Upper lobe of left lung (tissue), 6 donors: ENCODE data around the gene POLA1. TPM values are rescaled to one million over a fixed set of nuclear protein-coding genes. Genes with fewer than 3 reads are reported as not detected.

ENCODE experiments used
- ATAC-seq, 2 donors: fragments of 200-7000 bp; cut with Tn5 transposase; one replicate each; pipeline ENCODE4 v1.9.1; 2022; ENCODE audit warnings: mild to moderate bottlenecking in 2 of 2, moderate library complexity in 2 of 2; ENCODE audit not compliant: low FRiP score in 2 of 2
- DNase-seq, 2 donors: peaks; one replicate each; pipeline ENCODE4 v3.0.0-alpha.2; 2019 to 2020
- H3K27ac ChIP-seq, 4 donors: fragments of 200-600 bp; sonication (generic); one replicate each; pipeline ENCODE4 v1.5.1; 2016 to 2019
- H3K27me3 ChIP-seq, 4 donors: fragments of 200-600 bp; sonication (generic); one replicate each; pipeline ENCODE4 v1.5.1; 2017 to 2019
- H3K36me3 ChIP-seq, 4 donors: fragments of 200-600 bp; sonication (generic); one replicate each; pipeline ENCODE4 v1.5.1; 2016 to 2019
- H3K4me1 ChIP-seq, 4 donors: fragments of 200-600 bp; sonication (generic); one replicate each; pipeline ENCODE4 v1.5.1; 2018 to 2019
- H3K4me3 ChIP-seq, 4 donors: fragments of 200-600 bp; sonication (generic); one replicate each; pipeline ENCODE4 v1.5.1; 2017 to 2019; ENCODE audit warnings: mild to moderate bottlenecking in 2 of 4, moderate library complexity in 1 of 4
- H3K9me3 ChIP-seq, 4 donors: fragments of 200-600 bp; sonication (generic); one replicate each; pipeline ENCODE4 v1.5.1; 2018 to 2019
- CTCF ChIP-seq, 6 experiments: fragments of 450-650 bp in 4 of 6; fragments of 200-600 bp in 2 of 6; sonication (generic) in 2 of 6; IDR thresholded peaks; one replicate each; pipeline ENCODE4 v1.5.1; 2016 to 2019; ENCODE audit warnings: antibody characterized with exemption in 6 of 6
- EP300 ChIP-seq, 4 donors: sonication (generic); formaldehyde crosslinking; IDR thresholded peaks; one replicate each; pipeline ENCODE4 v1.5.1; 2017; ENCODE audit warnings: antibody characterized with exemption in 4 of 4, control low read depth in 2 of 4
- POLR2A ChIP-seq, 4 donors: fragments of 450-650 bp; IDR thresholded peaks; one replicate each; pipeline ENCODE4 v1.5.1; 2016 to 2017; ENCODE audit warnings: antibody characterized with exemption in 4 of 4, mild to moderate bottlenecking in 2 of 4
- POLR2AphosphoS5 ChIP-seq, 2 donors: sonication (generic); formaldehyde crosslinking; IDR thresholded peaks; one replicate each; pipeline ENCODE4 v1.5.1; 2017; ENCODE audit warnings: antibody characterized with exemption in 2 of 2
- WGBS, 2 donors: methylation state at CpG; one replicate each; pipeline ENCODE4 v1.1.5; 2017 to 2018; 5-methylcytosine and 5-hydroxymethylcytosine counted together
- total RNA-seq, 6 donors: library from RNA; depleted of rRNA in 4 of 6; stranded (reverse); fragments of >200 nt in 4 of 6; gene quantifications; one replicate each; pipeline versions ENCODE4 v1.1.0 to v1.2.1, GENCODE V29; 2016 to 2021
- donor health status: DM: no; HTN: no; CAD: no; lungs with moderate emphysema.
- donor health status: DM: no; HTN: yes; CAD: no; lungs with severe emphysema.

Gene POLA1
- total RNA-seq, 6 donors from 2014 or later: 6.3 to 15.7 (median 8.9) TPM

DNA sequence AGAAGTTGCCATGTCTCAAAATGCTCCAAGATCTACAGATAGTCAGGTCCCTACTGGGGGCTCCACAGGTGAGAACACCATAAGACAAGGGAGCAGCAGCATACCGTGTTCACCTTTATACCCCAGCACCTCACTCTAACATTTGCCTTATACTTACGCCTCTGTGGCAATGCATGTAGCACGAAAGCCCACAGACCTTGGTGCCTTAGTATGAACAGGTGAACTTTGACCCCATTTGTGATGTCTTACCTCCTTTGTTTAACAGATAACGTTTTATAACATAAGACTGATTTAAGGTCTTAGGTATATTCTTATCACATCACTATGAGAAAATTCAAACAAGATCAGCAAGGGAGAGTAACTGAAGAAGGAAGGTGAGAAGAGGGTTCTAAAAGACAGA lies 193.2 kb downstream of the POLA1 start:
- H3K4me1 ChIP-seq: no peaks in the 10 kb centered on the region
- 62 to 90% methylated on average over 3 to 4 of the region's 4 CpGs for WGBS, 2 donors
- TF ChIP-seq EP300 (IDR thresholded peaks at IDR 0.05) (no peak), POLR2AphosphoS5 (IDR thresholded peaks at IDR 0.05) (no peak), POLR2A (IDR thresholded peaks at IDR 0.05) (no peak), CTCF (IDR thresholded peaks at IDR 0.05) (no peak)
- peaks cover 0 to 6% (median 0%) of the 10 kb centered on the region in 4 donors for H3K36me3 ChIP-seq
- DNase-seq: no peak
- no peaks in the 10 kb centered on the region for H3K9me3 ChIP-seq
- no peaks in the 10 kb centered on the region for H3K27me3 ChIP-seq
- no peak overlapping the region for H3K4me3 ChIP-seq
- no peak for ATAC-seq
- H3K27ac ChIP-seq: no peak overlapping the region

DNA sequence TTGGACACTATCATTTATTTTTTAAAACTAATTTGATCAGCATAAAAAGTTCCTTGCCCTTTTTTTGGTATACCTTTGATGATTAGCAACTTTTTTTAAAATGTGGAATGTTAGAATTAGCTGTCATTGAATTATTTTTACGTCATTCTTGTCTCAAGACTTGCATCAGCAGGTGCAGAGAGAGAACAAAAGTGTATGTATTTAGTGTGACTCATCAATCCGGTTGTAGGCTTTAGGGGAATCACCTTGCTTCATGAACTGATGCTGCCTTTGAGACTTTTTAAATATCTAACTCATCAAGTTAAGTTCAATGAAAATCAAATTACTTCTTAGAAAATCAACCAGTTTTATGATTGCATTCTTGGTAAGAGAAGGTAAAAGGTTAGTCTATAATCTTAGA lies 197.0 kb downstream of the POLA1 start:
- no peak for TF ChIP-seq POLR2AphosphoS5 (IDR thresholded peaks at IDR 0.05)
- no peaks in the 10 kb centered on the region for H3K9me3 ChIP-seq
- peaks cover 0 to 6% (median 0%) of the 10 kb centered on the region in 4 donors for H3K36me3 ChIP-seq
- no peak overlapping the region for H3K4me3 ChIP-seq
- no peak overlapping the region for H3K27ac ChIP-seq
- no peaks in the 10 kb centered on the region for H3K4me1 ChIP-seq
- WGBS, 2 donors: 74 to 75% methylated on average over 2 of the region's 2 CpGs
- no peak for ATAC-seq
- DNase-seq: no peak
- H3K27me3 ChIP-seq: no peaks in the 10 kb centered on the region

DNA sequence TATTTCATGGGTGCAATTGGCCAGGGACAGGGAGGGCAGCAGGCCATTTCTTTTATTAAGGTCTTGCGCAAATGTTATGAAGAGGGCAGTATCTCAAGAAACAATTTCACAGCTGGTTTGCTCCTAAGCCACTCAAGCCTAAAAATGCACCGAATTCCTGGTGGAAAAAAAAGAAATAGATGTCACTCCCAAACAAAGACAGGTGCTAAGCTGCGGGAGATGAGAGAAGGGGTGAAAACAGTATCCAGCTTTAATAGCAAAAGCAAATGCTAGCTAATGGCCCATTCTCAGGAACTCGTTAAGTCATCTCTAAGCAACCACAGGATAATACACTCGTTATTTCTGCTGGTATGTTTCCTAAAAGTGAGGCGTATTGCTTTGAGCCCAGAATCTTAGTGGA lies 205.7 kb downstream of the POLA1 start:
- H3K27ac ChIP-seq: no peak overlapping the region
- DNase-seq: no peak
- no peaks in the 10 kb centered on the region for H3K4me1 ChIP-seq
- WGBS, 2 donors: 66 to 82% methylated on average over 6 of the region's 6 CpGs
- H3K36me3 ChIP-seq: no peaks in the 10 kb centered on the region
- TF ChIP-seq POLR2A (IDR thresholded peaks at IDR 0.05): no peak
- TF ChIP-seq POLR2AphosphoS5 (IDR thresholded peaks at IDR 0.05): no peak
- no peak overlapping the region for H3K4me3 ChIP-seq
- no peaks in the 10 kb centered on the region for H3K9me3 ChIP-seq
- no peaks in the 10 kb centered on the region for H3K27me3 ChIP-seq
- no peak for ATAC-seq

DNA sequence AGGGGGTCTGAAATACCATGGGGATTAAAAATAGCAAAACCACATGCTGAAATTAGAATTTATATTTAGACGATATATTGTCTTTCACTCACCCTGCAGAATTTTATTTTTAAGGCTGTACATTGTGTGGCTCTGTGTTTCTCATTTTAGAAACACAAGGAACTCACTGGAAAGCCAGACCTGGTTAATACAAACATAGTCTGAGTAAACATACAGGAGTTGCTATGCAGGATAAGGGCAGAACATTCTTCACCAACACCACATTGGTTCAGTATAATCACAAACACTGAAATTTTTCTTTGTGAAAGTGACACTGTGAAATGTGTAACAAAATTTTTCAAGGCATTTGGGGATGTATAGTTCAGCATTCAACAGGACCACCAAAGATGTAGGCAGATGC lies 206.5 kb downstream of the POLA1 start:
- Histone ChIP-seq H3K27ac (no peak overlapping the region), H3K36me3 (no peaks in the 10 kb centered on the region), H3K4me3 (no peak overlapping the region), H3K27me3 (no peaks in the 10 kb centered on the region), H3K9me3 (no peaks in the 10 kb centered on the region), H3K4me1 (no peaks in the 10 kb centered on the region)
- no peak for DNase-seq
- WGBS, 2 donors: 76 to 85% methylated on average over 1 of the region's 1 CpG
- TF ChIP-seq EP300 (IDR thresholded peaks at IDR 0.05) (no peak), POLR2AphosphoS5 (IDR thresholded peaks at IDR 0.05) (no peak), CTCF (IDR thresholded peaks at IDR 0.05) (no peak), POLR2A (IDR thresholded peaks at IDR 0.05) (no peak)
- ATAC-seq: no peak

- ATAC-seq (no peak), DNase-seq (no peak)
- 76 to 82% methylated on average over 5 of the region's 5 CpGs for WGBS, 2 donors
- Histone ChIP-seq H3K36me3 (no peaks in the 10 kb centered on the region), H3K4me1 (no peaks in the 10 kb centered on the region), H3K4me3 (no peak overlapping the region), H3K27me3 (no peaks in the 10 kb centered on the region), H3K9me3 (no peaks in the 10 kb centered on the region), H3K27ac (no peak overlapping the region)
- TF ChIP-seq POLR2A (IDR thresholded peaks at IDR 0.05) (no peak), POLR2AphosphoS5 (IDR thresholded peaks at IDR 0.05) (no peak), EP300 (IDR thresholded peaks at IDR 0.05) (no peak), CTCF (IDR thresholded peaks at IDR 0.05) (no peak)
Measured at GRCh38 chrX:24902806-24903205, 209.1 kb downstream of the POLA1 start.

- ATAC-seq: no peak
- no peaks in the 10 kb centered on the region for H3K4me1 ChIP-seq
- no peaks in the 10 kb centered on the region for H3K36me3 ChIP-seq
- no peaks in the 10 kb centered on the region for H3K27me3 ChIP-seq
- DNase-seq: no peak
- no peaks in the 10 kb centered on the region for H3K9me3 ChIP-seq
- TF ChIP-seq EP300 (IDR thresholded peaks at IDR 0.05) (no peak), POLR2AphosphoS5 (IDR thresholded peaks at IDR 0.05) (no peak), POLR2A (IDR thresholded peaks at IDR 0.05) (no peak), CTCF (IDR thresholded peaks at IDR 0.05) (no peak)
- H3K27ac ChIP-seq: no peak overlapping the region
- H3K4me3 ChIP-seq: no peak overlapping the region
- 81 to 90% methylated on average over 3 of the region's 3 CpGs for WGBS, 2 donors
Measured at GRCh38 chrX:24918715-24919114, 225.0 kb downstream of the POLA1 start.
